Measurements from ENCODE around the gene ESCO1. TPM values are rescaled to one million over a fixed set of nuclear protein-coding genes. Genes with fewer than 3 reads are reported as not detected.

Gene ESCO1
- total and polyA plus RNA-seq, 2 experiments from 2014 or later = 50.4 to 56.8 TPM

- TF ChIP-seq, protein P1, sequence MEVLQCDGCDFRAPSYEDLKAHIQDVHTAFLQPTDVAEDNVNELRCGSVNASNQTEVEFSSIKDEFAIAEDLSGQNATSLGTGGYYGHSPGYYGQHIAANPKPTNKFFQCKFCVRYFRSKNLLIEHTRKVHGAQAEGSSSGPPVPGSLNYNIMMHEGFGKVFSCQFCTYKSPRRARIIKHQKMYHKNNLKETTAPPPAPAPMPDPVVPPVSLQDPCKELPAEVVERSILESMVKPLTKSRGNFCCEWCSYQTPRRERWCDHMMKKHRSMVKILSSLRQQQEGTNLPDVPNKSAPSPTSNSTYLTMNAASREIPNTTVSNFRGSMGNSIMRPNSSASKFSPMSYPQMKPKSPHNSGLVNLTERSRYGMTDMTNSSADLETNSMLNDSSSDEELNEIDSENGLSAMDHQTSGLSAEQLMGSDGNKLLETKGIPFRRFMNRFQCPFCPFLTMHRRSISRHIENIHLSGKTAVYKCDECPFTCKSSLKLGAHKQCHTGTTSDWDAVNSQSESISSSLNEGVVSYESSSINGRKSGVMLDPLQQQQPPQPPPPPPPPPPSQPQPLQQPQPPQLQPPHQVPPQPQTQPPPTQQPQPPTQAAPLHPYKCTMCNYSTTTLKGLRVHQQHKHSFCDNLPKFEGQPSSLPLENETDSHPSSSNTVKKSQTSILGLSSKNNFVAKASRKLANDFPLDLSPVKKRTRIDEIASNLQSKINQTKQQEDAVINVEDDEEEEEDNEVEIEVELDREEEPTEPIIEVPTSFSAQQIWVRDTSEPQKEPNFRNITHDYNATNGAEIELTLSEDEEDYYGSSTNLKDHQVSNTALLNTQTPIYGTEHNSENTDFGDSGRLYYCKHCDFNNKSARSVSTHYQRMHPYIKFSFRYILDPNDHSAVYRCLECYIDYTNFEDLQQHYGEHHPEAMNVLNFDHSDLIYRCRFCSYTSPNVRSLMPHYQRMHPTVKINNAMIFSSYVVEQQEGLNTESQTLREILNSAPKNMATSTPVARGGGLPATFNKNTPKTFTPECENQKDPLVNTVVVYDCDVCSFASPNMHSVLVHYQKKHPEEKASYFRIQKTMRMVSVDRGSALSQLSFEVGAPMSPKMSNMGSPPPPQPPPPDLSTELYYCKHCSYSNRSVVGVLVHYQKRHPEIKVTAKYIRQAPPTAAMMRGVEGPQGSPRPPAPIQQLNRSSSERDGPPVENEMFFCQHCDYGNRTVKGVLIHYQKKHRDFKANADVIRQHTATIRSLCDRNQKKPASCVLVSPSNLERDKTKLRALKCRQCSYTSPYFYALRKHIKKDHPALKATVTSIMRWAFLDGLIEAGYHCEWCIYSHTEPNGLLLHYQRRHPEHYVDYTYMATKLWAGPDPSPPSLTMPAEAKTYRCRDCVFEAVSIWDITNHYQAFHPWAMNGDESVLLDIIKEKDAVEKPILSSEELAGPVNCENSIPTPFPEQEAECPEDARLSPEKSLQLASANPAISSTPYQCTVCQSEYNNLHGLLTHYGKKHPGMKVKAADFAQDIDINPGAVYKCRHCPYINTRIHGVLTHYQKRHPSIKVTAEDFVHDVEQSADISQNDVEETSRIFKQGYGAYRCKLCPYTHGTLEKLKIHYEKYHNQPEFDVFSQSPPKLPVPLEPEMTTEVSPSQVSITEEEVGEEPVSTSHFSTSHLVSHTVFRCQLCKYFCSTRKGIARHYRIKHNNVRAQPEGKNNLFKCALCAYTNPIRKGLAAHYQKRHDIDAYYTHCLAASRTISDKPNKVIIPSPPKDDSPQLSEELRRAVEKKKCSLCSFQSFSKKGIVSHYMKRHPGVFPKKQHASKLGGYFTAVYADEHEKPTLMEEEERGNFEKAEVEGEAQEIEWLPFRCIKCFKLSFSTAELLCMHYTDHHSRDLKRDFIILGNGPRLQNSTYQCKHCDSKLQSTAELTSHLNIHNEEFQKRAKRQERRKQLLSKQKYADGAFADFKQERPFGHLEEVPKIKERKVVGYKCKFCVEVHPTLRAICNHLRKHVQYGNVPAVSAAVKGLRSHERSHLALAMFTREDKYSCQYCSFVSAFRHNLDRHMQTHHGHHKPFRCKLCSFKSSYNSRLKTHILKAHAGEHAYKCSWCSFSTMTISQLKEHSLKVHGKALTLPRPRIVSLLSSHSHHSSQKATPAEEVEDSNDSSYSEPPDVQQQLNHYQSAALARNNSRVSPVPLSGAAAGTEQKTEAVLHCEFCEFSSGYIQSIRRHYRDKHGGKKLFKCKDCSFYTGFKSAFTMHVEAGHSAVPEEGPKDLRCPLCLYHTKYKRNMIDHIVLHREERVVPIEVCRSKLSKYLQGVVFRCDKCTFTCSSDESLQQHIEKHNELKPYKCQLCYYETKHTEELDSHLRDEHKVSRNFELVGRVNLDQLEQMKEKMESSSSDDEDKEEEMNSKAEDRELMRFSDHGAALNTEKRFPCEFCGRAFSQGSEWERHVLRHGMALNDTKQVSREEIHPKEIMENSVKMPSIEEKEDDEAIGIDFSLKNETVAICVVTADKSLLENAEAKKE (CRISPR knock-in tag; IDR thresholded peaks at IDR 0.05) = no peak
- TF ChIP-seq, protein P2, sequence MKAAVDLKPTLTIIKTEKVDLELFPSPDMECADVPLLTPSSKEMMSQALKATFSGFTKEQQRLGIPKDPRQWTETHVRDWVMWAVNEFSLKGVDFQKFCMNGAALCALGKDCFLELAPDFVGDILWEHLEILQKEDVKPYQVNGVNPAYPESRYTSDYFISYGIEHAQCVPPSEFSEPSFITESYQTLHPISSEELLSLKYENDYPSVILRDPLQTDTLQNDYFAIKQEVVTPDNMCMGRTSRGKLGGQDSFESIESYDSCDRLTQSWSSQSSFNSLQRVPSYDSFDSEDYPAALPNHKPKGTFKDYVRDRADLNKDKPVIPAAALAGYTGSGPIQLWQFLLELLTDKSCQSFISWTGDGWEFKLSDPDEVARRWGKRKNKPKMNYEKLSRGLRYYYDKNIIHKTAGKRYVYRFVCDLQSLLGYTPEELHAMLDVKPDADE (IDR thresholded peaks at IDR 0.05) = no peak
- TF ChIP-seq NANOG (IDR thresholded peaks at IDR 0.05; ENCODE audit: borderline replicate concordance) = no peak
- TF ChIP-seq CREB1 (CRISPR knock-in tag; IDR thresholded peaks at IDR 0.05; ENCODE audit: low read depth) = no peak
Measured at GRCh38 chr18:21522530-21522929, 78.0 kb downstream of the ESCO1 start (continued).

GRCh38 chr18:21513741-21514140 lies 86.8 kb downstream of the ESCO1 start:
- Mint-ChIP-seq H3K27me3 (ENCODE audit: insufficient read depth, low read depth, poor library complexity) (no peaks in the 10 kb centered on the region), H3K36me3 (ENCODE audit: low read depth) (peaks cover 10% of the 10 kb centered on the region; the same call in 2 of the 3 replicates)
- TF ChIP-seq EZH2 (IDR thresholded peaks at IDR 0.05; ENCODE audit: low read depth, unreplicated experiment) = no peak
- no peak for TF ChIP-seq REST (IDR thresholded peaks at IDR 0.05; ENCODE audit: unreplicated experiment)
- no peak for TF ChIP-seq ZNF114 (CRISPR knock-in tag; IDR thresholded peaks at IDR 0.05)
- TF ChIP-seq, protein P2 (IDR thresholded peaks at IDR 0.05) = no peak

More at GRCh38 chr18:21513741-21514140, 86.8 kb downstream of the ESCO1 start:
- no peak overlapping the region for H3K4me3 ChIP-seq
- H3F3A ChIP-seq (replicated peaks; ENCODE audit: low read depth) = no peaks in the 10 kb centered on the region
- 0 out of 2 replicates have a peak, but pooled peaks cover 4% of the 10 kb centered on the region for H4K20me1 ChIP-seq (replicated peaks; ENCODE audit: insufficient read depth)
- H3K4me2 ChIP-seq = no peak overlapping the region
- no peaks in the 10 kb centered on the region for H3K36me3 ChIP-seq (ENCODE audit: insufficient read depth)
- ATAC-seq = no peak
- H3K9me2 ChIP-seq (ENCODE audit: insufficient read depth) = no peaks in the 10 kb centered on the region
- H3K27ac Mint-ChIP-seq = no peak overlapping the region
- H3K79me2 ChIP-seq (replicated peaks; ENCODE audit: insufficient read depth) = no peaks in the 10 kb centered on the region
- H3K27ac ChIP-seq (ENCODE audit: low read depth) = no peak overlapping the region
- H2AFZ ChIP-seq = no peak overlapping the region
- no peaks in the 10 kb centered on the region for H3K4me1 ChIP-seq (ENCODE audit: insufficient read depth)
- no peaks in the 10 kb centered on the region for H3K9me3 Mint-ChIP-seq
- no peak overlapping the region for H3K4me3 Mint-ChIP-seq
- no peaks in the 10 kb centered on the region for H3K27me3 ChIP-seq (ENCODE audit: insufficient read depth)
- no peak for DNase-seq (ENCODE audit: low spot score)
- no peaks in the 10 kb centered on the region; the same call in 2 of the 3 replicates for H3K4me1 Mint-ChIP-seq

Measured in GM23338 (cell line).